HUES48 (cell line): ENCODE measurements around the gene UNC13D.

Experiments used
- H3K27ac ChIP-seq: one replicate; pipeline ENCODE4 v1.7.0; 2013; ENCODE audit warnings: low read depth, low read length, inconsistent platforms
- H3K27me3 ChIP-seq: 2 replicates; pipeline ENCODE4 v1.6.1; 2013; ENCODE audit warnings: mild to moderate bottlenecking, low read length; ENCODE audit not compliant: control insufficient read depth, insufficient read depth
- H3K36me3 ChIP-seq: 2 replicates; pipeline ENCODE4 v1.6.1; 2013; ENCODE audit warnings: low read length; ENCODE audit not compliant: control insufficient read depth, insufficient read depth
- H3K4me1 ChIP-seq: 2 replicates; pipeline ENCODE4 v1.6.1; 2013; ENCODE audit warnings: mild to moderate bottlenecking, low read length; ENCODE audit not compliant: control insufficient read depth, insufficient read depth
- H3K4me3 ChIP-seq: 2 replicates; pipeline ENCODE4 v1.5.1; 2013; ENCODE audit warnings: mild to moderate bottlenecking, low read depth, low read length
- H3K9ac ChIP-seq: 2 replicates; pipeline ENCODE4 v1.6.1; 2013; ENCODE audit warnings: mild to moderate bottlenecking, low read depth, low read length, moderate library complexity
- H3K9me3 ChIP-seq: 2 replicates; pipeline ENCODE4 v1.6.1; 2013; ENCODE audit warnings: low read length; ENCODE audit not compliant: control insufficient read depth, insufficient read depth

The UNC13D gene

DNA sequence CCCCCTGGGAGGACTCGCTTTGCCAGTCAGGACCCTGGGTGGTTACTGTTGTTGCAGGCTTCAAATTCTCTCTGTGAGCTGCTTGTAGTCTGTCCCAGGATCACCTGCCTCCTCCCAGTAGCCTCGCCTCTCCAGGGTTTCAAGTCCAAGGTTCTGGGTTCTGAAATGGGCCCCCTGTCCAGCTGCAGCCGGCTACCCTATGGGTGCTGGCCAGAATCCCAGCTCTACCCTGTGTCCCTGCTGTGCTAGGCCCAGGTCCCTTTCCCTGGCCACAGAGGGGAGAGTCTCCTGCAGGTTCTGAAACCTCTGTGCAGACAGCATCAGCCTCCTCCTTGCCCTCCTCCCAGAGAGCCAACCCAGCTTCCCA lies 21.4 kb downstream of the UNC13D start:
- Histone ChIP-seq H3K9ac (no peak overlapping the region), H3K36me3 (peaks cover 86% of the 10 kb centered on the region), H3K4me3 (no peak overlapping the region), H3K9me3 (no peaks in the 10 kb centered on the region), H3K4me1 (0 out of 2 replicates have a peak, but pooled peaks cover 3% of the 10 kb centered on the region), H3K27ac (no peak overlapping the region), H3K27me3 (no peaks in the 10 kb centered on the region)

DNA sequence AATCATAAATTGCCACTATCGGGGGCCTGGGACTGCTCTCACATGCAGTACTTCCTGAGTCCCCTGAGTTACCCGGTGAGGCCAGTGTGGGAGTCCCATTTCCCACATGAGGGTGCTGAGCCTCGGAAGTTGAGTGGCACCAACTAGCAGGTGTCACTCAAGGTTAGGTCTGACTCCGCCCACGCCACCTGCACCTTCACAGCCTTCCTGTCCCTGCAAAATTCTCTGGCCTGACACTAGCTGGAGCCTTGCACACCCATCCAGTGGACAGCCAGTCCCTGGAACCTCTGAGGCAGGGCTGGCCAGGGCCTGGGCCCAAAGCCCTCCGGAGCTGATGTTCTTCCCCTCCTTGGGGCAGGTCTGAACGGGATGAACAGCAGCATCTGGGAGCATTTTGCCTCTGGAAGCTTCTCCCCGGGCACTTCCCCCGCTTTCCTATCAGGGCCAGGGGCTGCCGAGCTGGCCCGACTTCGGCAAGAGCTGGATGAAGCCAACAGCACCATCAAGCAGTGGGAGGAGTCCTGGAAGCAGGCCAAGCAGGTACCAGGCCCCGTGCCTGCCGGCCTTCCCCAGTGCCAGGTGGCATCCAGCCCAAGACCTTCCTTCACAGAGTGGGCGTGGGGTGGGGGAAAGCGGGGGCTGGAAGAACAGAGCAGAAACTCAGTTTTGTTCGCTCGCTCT lies 21.9 kb downstream of the UNC13D start:
- H3K27ac ChIP-seq = no peak overlapping the region

DNA sequence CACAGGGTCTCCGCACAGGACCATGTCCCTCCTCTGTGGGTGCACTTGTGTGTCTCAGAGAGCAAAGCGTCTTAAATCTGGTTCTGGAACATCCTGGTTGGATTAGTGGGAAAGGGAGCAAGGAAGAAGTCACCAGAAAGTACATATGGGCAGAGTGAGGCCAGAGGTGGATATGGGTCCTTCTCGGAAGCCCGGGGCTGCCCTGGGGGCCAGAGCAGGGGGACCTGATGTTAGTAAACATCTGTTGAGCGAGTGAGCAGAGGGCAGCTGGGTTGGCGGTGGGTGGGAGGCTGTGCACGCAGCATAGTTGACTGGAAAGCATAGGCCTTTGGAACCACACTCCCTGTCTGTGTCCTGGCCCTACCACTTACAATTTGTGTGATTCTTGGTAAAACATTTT lies 22.7 kb downstream of the UNC13D start:
- Histone ChIP-seq H3K9ac (no peak overlapping the region), H3K36me3 (peaks cover 95% of the 10 kb centered on the region), H3K27me3 (no peaks in the 10 kb centered on the region), H3K4me1 (no peaks in the 10 kb centered on the region), H3K9me3 (no peaks in the 10 kb centered on the region), H3K4me3 (no peak overlapping the region), H3K27ac (no peak overlapping the region)

More for the DNA sequence above, 21.9 kb downstream of the UNC13D start:
- Histone ChIP-seq H3K27me3 (no peaks in the 10 kb centered on the region), H3K9ac (no peak overlapping the region), H3K9me3 (no peaks in the 10 kb centered on the region), H3K4me3 (no peak overlapping the region), H3K4me1 (0 out of 2 replicates have a peak, but pooled peaks cover 2% of the 10 kb centered on the region), H3K36me3 (peaks cover 92% of the 10 kb centered on the region)

DNA sequence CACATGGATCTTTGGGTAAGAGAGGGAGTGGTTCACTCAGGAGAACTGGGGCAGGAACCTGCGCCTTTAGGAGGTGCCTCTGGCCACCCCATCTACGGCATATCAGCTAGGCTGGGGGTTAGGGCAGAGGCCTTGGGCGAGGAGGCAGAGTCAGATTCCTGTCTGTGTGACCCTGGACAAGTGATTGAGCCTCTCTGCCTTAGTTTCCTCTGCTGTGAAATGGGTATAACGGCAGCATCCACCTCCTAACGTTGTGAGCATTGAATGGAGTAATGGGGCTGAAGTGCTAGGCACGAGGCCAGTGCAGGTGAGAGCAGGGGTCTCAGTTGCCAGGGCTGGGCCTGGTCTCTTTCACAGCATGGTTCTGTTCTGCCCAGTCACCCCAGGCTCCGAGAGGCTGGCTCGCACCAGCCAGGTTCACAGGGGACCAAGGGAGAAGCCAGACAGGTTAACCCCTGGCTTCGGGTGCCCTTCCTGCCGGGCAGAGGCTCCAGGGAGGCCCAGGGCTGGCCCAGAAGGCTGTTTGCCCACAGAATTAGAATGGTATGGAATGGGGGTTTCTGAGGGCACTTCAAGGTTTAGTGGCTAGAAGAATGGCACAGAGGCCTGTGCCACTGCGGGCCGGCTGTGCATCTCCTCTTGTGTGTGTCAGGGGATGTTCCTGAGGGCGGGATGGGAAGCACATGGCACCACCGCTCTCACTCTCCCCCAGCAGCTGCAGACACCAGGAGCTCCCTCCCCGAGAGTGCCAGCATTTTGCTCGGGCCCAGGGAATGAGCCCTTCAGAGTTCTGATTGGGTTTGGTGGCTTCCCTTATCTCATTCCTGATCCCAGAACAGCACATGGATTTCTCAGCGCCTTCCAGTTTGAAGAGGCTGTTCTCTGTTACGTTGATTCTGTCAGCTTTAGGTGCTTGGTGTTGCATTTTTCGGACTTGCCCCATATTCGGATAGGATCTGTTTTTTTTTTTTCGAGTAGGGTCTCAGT lies 23.8 kb downstream of the UNC13D start:
- Histone ChIP-seq H3K4me1 (no peaks in the 10 kb centered on the region), H3K27me3 (no peaks in the 10 kb centered on the region), H3K4me3 (no peak overlapping the region), H3K9ac (no peak overlapping the region), H3K27ac (no peak overlapping the region), H3K9me3 (no peaks in the 10 kb centered on the region), H3K36me3 (peaks cover 95% of the 10 kb centered on the region)

DNA sequence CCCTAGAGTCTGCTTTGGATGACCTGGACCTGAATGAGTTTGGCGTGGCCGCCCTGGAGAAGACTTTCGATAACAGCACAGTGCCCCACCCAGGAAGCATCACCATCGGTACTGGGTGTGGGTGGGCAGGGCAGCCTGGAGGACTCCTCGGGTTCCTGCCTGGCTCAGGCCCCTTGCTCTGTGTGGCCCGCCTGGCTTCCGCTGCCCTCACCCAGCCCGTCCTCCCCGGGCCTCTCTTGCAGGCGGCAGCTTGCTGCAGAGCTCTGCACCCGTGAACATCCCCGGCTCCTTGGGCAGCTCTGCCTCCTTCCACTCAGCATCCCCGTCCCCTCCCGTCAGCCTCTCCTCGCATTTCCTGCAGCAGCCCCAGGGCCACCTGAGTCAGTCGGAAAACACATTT lies 24.5 kb downstream of the UNC13D start:
- H3K9ac ChIP-seq = no peak overlapping the region
- H3K36me3 ChIP-seq = peaks cover 97% of the 10 kb centered on the region
- H3K4me1 ChIP-seq = no peaks in the 10 kb centered on the region
- no peak overlapping the region for H3K27ac ChIP-seq
- no peak overlapping the region for H3K4me3 ChIP-seq
- H3K9me3 ChIP-seq = no peaks in the 10 kb centered on the region
- no peaks in the 10 kb centered on the region for H3K27me3 ChIP-seq

DNA sequence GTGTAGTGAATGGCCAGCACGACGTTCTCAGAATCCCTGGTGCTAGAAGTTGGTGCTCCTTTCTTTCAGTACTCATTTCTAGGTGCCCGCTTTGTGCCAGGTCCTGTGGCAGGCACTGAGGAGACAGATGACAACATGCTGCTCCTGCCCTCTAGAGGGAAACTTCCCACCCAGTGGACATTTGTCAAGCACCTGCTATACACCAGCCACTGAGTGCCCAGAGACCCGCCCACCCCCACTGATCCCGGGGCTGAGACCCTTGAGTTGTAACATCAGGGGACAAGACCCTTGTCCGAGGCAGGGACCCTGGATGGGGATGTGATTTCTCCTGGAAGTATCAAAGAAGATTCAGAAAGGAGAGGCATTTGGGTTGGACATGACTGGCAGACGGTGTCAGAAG lies 25.1 kb downstream of the UNC13D start:
- Histone ChIP-seq H3K9ac (no peak overlapping the region), H3K4me3 (no peak overlapping the region), H3K4me1 (no peaks in the 10 kb centered on the region), H3K27me3 (no peaks in the 10 kb centered on the region), H3K36me3 (peaks cover 94% of the 10 kb centered on the region), H3K9me3 (no peaks in the 10 kb centered on the region), H3K27ac (no peak overlapping the region)

DNA sequence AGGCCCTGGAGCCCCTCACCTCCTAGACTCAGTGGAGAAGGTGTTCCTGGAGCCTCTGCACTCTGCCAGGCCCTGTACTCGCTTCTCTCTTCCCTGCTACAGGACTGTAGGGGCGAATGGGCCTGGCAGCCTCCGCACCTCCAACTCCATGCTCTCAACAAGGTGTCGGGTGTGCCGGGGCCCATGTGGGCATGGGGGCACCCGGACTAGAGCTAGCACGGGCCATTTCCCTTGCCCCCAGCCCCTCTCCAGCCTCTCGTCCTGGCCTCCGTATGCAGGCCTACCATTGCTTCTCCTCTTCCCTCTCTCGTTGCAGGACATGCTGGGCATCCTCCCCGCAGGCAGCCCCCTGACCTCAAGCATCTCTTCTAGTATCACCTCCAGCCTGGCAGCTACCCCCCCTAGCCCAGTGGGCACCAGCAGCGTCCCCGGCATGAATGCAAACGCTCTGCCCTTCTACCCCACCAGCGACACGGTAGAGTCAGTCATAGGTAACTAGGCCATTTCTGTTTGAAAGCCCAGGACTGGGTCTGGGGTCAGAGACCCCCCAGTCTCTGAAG lies 25.8 kb downstream of the UNC13D start:
- no peaks in the 10 kb centered on the region for H3K27me3 ChIP-seq
- no peaks in the 10 kb centered on the region for H3K4me1 ChIP-seq
- H3K9me3 ChIP-seq = no peaks in the 10 kb centered on the region
- no peak overlapping the region for H3K9ac ChIP-seq
- H3K4me3 ChIP-seq = no peak overlapping the region
- peaks cover 94% of the 10 kb centered on the region for H3K36me3 ChIP-seq
- no peak overlapping the region for H3K27ac ChIP-seq

DNA sequence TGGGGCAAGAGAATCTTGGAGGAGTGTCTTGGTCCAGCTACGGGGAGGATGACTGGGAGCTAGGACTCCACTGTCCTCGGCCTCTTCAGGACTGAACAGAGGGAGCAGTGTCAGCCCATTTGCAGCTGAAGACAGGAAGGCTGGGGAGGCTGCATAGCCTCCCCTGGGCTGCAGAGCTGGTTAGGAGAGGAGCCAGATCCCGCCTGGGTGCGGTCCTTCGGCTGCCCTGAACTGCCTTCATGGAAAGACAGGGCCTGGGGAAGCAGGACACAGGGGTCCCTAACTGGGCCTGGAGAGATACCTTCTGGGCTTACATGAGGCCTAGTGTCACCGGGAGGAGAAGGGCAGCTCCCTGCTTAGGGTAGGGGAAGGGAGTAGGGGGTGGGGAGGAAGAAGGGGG lies 26.6 kb downstream of the UNC13D start:
- H3K4me1 ChIP-seq = no peaks in the 10 kb centered on the region
- H3K27ac ChIP-seq = no peak overlapping the region
- peaks cover 94% of the 10 kb centered on the region for H3K36me3 ChIP-seq
- H3K27me3 ChIP-seq = no peaks in the 10 kb centered on the region
- H3K9me3 ChIP-seq = no peaks in the 10 kb centered on the region
- no peak overlapping the region for H3K9ac ChIP-seq
- no peak overlapping the region for H3K4me3 ChIP-seq

DNA sequence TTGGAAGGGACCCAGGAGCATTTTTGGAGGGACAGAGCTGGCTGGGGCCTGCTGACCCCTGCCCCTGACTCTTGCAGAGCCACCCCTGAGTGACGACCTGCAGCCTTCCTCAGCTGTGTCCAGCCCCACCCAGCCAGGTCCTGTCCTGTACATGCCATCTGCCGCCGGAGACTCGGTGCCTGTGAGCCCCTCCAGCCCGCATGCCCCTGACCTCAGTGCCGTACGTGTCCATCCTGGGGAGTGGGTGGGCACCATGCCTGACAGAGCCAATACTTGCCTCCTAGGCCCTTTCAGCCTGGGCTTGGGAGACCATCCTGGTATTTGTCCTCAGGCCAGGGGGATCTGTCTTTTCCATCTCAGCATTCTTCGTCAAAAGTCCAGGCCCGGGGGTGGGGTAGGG lies 27.5 kb downstream of the UNC13D start:
- Histone ChIP-seq H3K4me3 (no peak overlapping the region), H3K9ac (no peak overlapping the region), H3K27me3 (no peaks in the 10 kb centered on the region), H3K36me3 (peaks cover 94% of the 10 kb centered on the region), H3K9me3 (no peaks in the 10 kb centered on the region), H3K27ac (no peak overlapping the region), H3K4me1 (no peaks in the 10 kb centered on the region)

DNA sequence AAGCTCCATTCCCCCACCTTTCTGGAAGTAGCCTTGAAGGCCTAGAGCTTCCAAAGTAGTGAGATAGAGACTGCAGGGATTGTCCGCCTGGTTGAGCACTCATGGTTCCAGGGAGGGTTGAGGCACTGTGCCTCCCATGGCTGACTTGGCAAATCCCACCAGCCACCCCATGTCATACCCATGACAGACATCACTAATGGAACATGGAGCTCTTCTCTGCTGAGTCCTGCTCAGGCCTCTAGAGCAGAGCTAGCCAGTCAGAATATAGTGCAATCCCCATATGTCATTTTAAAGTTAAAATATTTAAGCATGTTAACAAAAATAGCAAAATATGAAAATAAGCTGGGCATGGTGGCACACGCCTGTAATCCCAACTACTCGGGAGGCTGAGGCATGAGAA lies 28.8 kb downstream of the UNC13D start:
- H3K36me3 ChIP-seq = peaks cover 94% of the 10 kb centered on the region
- no peaks in the 10 kb centered on the region for H3K9me3 ChIP-seq
- H3K27me3 ChIP-seq = no peaks in the 10 kb centered on the region
- no peak overlapping the region for H3K9ac ChIP-seq
- no peak overlapping the region for H3K27ac ChIP-seq
- no peak overlapping the region for H3K4me3 ChIP-seq
- no peaks in the 10 kb centered on the region for H3K4me1 ChIP-seq

DNA sequence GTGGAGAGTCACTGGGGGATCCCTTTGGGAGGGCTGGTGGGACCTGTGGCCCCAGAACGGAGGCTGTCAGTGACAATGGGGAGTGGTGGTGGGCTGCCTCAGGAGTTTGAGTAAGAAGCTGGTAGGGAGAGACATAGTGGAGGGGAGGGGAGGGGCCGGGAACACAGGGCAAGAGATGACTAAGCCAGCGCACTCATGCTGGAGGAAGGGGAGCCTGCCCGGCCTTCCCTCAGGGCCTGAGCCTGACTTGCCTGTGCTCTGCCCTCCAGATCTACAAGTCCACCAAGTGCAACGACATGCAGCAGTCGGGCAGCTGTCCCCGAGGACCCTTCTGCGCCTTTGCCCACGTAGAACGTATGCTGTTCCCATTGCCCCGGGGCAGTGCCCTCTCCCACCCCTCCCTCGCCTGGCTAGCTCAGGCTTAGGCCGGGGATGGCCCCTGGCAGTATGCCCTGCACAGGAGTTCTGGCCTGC lies 29.3 kb downstream of the UNC13D start:
- H3K4me3 ChIP-seq = no peak overlapping the region
- H3K9me3 ChIP-seq = no peaks in the 10 kb centered on the region
- H3K9ac ChIP-seq = no peak overlapping the region
- H3K4me1 ChIP-seq = no peaks in the 10 kb centered on the region
- no peak overlapping the region for H3K27ac ChIP-seq
- H3K27me3 ChIP-seq = no peaks in the 10 kb centered on the region
- H3K36me3 ChIP-seq = peaks cover 94% of the 10 kb centered on the region
